HG03558 (cell line): ENCODE results near the gene OSBPL5.

ENCODE experiments used
- ATAC-seq: cut with Tn5 transposase; IDR thresholded peaks from one replicate; pipeline ENCODE4 v1.9.1; 2021; ENCODE audit warnings: moderate number of reproducible peaks; ENCODE audit not compliant: unreplicated experiment; ENCODE audit errors: extremely low read depth

OSBPL5 gene

GRCh38 chr11:3165152-3165705 lies at the start of gene OSBPL5:
Gene OSBPL5, minus strand, starts transcription at chr11:3165310. Its CDS starts 36,162 bp downstream, at chr11:3129148.
- no peak for ATAC-seq

DNA sequence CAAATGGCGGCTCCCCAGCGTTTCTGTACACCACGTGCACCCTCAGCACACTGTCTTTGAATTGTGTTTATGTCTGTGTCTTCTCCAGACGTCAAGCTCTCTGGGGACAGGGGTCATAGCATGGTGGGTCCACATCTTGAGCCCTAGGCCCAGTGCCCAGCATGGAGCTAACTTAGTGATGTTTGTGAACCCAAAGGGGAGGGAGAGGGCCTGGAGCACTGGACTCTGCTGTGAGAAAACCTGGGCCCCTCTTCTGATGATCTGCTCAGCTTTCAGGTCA lies 49.2 kb upstream of the OSBPL5 start:
- no peak for ATAC-seq

DNA sequence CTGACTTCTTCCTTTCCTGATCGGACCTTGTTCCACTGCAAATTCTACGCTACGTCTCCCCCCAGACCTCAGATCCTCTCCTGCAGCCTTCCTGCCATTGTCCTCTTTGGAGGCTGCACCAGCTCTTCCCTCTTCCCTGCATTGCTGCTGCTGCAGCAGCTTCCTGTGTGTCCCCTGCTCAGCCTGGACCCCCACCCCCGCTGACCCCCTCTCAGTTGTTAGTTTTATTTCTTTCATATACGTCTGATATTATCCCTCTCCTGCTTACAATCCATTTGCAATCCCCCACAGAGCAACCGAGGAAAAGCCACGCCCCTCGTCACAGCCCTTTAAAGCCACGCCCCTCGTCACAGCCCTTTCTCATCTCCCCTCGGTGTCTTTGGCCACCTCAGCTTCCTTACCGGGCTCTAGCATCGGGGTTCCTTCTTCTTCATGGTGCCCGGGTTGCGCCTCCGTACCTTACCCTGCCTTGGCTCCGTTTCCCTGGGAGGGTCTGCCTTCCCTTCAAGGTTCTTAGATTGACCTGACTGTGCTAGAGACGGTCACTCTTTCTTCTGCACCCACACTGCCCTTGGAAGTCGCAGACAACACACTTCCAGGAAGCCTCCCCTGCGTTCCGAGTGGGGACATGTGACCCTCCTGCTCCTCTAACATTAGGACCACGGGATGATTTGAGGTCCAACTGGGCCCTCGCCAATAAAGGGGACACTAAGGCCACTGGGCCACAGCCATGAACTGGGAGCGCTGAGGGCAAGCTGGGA lies 48.7 kb upstream of the OSBPL5 start:
- ATAC-seq = no peak

DNA sequence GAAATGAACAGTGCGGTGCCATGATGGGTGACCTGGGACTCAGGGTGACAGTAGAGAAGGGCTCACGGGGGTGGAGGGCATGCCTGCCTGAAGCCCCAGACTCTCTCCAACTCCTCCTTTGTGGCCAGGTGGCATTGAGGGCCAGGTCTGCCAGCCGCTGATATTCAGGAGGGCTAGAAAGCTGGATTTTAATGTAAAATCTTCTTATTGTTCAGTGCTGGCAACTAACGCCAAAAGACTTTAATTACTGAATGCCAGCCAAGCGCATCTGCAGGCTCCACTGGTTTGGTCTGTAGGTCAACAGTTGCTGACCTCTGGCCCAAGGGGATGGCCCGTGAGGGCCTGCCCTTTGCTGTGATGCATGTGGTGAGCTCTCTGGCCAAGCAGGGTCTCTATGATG lies 43.2 kb upstream of the OSBPL5 start:
- no peak for ATAC-seq

GRCh38 chr11:3207526-3208189 lies 42.5 kb upstream of the OSBPL5 start:
- no peak for ATAC-seq

DNA sequence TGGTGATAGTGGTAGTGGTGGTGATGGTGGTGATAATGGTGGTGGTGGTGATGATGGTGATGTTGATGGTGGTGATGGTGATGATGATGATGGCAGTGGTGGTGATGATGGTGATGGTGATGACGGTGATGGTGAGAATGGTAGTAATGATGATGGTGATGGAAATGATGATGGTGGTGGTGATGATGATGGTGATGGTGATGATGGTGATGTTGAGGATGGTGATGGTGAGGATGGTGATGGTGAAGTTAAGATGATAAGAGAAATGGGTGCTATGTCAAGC lies 41.8 kb upstream of the OSBPL5 start:
- no peak for ATAC-seq

DNA sequence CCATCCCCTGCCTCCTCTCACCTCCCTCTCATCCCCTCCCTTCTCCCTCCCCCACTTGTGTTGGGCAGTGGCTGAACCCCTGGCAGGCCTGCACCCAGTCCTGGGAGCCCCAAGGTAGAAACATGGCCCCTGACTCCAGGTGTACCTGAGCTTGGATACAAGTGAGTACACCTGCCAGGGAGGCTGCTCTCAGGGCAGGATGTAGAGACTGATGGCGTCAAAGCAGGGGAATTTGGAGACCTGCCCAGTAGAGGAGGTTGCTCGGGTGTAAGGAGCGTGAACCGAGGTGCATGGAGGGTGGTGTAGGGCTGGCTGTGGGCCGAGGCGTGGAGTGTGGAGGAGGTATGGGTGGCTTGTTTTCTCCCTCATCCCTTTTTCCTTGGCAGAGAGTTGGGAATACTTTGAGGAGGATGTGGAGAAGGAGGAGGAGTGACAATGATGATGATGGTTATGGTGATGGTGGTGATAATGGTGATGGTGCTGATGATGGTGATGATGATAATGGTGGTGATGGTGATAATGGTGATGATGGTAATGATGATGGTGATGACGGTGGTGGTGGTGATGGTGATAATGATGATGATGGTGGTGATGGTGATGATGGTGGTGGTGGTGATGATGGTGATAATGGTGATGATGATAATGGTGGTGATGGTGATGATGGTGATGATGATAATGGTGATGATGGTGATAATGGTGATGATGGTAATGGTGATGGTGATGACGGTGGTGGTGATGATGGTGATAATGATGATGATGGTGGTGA lies 41.2 kb upstream of the OSBPL5 start:
- no peak for ATAC-seq

DNA sequence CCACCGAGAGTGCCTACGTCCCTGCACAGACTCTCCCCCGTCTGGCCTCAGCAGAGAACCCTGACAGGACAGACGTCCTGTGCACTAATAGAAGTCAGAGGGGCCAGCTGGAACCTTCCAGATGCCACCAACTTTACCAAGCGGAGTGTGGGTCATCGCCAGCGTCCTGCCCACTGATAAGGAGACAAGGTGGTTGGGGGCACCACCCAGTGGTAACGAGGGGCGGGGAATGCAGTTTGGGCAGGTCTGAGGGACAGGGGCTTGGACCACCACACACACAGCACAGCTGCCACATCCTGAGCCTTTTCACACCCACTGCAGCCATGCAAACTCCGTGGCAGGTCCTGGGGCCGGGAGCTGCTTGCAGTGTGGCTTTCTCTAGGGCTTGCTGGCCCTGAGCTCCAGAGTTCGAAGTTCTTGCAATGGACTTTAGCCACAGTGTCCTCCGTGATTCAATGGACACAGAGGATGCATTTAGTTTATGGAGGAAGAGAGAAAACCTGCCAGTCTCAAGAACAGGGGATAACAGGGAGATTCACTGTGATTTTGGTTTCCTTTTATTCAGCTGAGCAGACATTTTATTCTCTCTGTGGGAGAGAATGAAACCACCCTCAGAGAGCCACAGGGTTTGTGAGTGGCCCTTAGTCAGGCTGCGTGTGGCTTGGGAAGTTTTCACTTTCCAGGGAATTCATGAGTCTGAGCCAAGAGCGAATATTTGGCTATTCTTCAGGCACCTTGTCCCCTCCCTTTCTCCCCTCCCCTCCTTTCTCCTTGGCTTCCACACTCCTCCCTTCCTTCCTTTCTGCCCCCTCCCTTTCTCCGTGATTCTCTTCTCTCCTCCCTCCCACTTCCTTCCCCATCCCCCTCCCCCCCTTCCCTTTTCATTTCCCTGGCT lies 40.4 kb upstream of the OSBPL5 start:
- no peak for ATAC-seq

- ATAC-seq = no peak
Observed at GRCh38 chr11:3204141-3205015, 39.3 kb upstream of the OSBPL5 start.

DNA sequence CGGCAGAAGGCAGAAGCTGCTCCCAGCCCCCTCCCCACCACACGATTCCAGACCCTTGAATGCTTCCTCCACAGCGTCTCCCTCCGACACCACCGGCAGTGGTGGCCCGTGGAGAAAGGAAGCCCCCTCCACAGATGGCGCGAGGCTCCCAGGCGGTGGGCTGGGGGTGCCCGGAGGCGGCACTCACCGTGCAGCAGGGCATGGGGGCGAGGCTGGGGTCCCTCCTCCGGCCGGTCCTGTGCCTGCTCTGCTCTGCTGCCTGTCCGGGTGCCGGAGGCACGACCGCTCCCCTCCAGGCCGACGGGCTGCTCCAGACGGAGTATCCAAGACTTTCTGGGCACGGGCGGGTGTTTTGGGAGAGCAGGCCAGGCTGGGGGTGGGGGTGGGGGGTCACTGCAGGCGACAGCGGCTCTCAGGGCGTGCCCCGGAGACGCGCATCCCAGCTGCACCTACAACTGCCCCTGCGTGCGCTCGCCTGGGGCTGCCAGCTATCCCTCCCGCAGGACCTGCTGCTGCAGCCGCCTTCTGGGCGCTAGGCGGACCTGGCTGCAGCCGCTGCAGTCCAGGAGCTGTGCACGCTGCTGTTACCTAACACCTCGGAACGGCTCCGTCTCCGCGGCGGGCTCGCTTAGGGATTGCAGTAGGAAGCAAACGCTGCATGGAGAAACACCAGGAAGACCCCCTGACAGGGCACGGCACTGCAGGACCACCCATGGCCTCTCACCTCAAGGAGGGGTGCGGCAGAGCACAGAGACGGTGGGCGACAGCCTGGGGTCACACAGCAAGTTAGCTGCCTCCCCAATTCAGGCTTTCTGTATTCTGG lies 38.3 kb upstream of the OSBPL5 start:
- ATAC-seq = no peak

DNA sequence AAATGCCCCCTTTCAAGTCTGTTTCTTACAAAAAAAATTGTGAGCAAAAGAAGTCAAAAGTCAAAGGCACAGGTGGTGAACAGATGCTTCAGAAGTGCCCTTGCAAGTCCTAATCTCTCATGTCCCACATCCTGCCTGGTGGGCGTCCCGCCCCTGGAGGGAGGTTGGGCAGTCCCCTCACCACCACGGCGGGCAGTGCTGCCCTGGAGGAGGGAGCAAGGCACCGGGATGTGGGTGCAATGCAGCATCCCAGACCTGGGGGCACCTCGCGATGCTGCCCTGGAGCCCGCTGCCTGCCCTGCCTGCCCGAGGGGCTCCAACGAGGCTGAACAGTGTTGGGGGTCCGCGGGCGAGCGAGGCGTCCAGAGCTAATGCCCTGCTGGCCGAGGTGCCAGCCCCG lies 37.6 kb upstream of the OSBPL5 start:
- ATAC-seq = no peak

- ATAC-seq = no peak
Observed at GRCh38 chr11:3202305-3202704, 37.2 kb upstream of the OSBPL5 start.

- ATAC-seq = no peak
Observed at GRCh38 chr11:3201677-3202181, 36.6 kb upstream of the OSBPL5 start.

GRCh38 chr11:3201112-3201581 lies 36.0 kb upstream of the OSBPL5 start:
- ATAC-seq = no peak

- ATAC-seq = no peak
Observed at GRCh38 chr11:3200388-3201111, 35.4 kb upstream of the OSBPL5 start.

- no peak for ATAC-seq
Observed at GRCh38 chr11:3199537-3200295, 34.6 kb upstream of the OSBPL5 start.

DNA sequence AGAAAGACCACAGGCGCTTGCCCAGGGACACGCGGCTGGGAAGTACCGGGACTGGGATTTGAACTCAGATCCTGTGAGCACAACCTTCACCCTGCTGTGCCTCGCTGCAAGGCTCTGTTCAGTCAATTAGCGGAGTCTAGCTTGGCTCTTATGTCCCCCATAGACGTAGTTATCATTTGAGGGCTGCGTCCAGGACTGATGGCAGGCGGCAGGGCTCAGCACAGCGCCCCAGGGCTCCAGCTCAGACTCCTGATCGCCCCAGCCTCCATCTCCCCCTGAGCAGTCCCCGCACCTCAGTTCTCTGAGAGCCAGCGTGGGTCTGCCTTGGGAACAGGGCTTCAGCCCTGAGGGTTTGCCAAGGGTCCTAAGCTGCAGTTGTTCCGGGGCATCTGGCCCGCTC lies 33.7 kb upstream of the OSBPL5 start:
- ATAC-seq = no peak
